Right atrium auricular region (tissue), 2 donors: ENCODE results near the gene SPANXA2. TPM values are rescaled to one million over a fixed set of nuclear protein-coding genes. Genes with fewer than 3 reads are reported as not detected.
"Not testable (repeated sequence)": the region's sequence is repeated elsewhere in the genome, so short reads cannot be mapped to it uniquely, and the experiment has no call there.

Experiments used
- DNase-seq: peaks from one replicate; pipeline ENCODE4 v3.0.0-alpha.2; 2019; ENCODE audit warnings: low spot score
- H3K27ac ChIP-seq, 2 donors: fragments of 200-600 bp; sonication (generic); 1 replicate in 1 of 2; 2 replicates in 1 of 2; pipeline ENCODE4 v1.5.1; 2016 to 2019
- H3K27me3 ChIP-seq, 2 donors: fragments of 200-600 bp; sonication (generic); one replicate each; pipeline versions ENCODE4 v1.5.1 to v1.6.0; 2017 to 2019
- H3K36me3 ChIP-seq: fragments of 200-600 bp; sonication (generic); one replicate; pipeline ENCODE4 v1.5.1; 2016
- H3K4me1 ChIP-seq, 2 donors: fragments of 200-600 bp; sonication (generic); one replicate each; pipeline versions ENCODE4 v1.5.1 to v1.6.0; 2017 to 2019
- H3K4me3 ChIP-seq, 2 donors: fragments of 200-600 bp; sonication (generic); 1 replicate in 1 of 2; 2 replicates in 1 of 2; pipeline ENCODE4 v1.5.1; 2017 to 2019; ENCODE audit warnings: mild to moderate bottlenecking in 1 of 2, moderate library complexity in 1 of 2
- H3K9me3 ChIP-seq, 2 donors: fragments of 200-600 bp; sonication (generic); one replicate each; pipeline ENCODE4 v1.5.1; 2019
- CTCF ChIP-seq, 2 donors: fragments of 200-600 bp; sonication (generic); IDR thresholded peaks; one replicate each; pipeline ENCODE4 v1.5.1; 2019; ENCODE audit warnings: antibody characterized with exemption in 2 of 2
- total RNA-seq, 2 donors: library from RNA; depleted of rRNA; stranded (reverse); fragments of >200 nt; gene quantifications; one replicate each; pipeline ENCODE4 v1.1.0, GENCODE V29; 2016

SPANXA2 gene
- total RNA-seq, result not detected

- H3K4me1 ChIP-seq, H3K9me3 ChIP-seq, H3K27me3 ChIP-seq, H3K4me3 ChIP-seq, H3K36me3 ChIP-seq, H3K27ac ChIP-seq, DNase-seq: not testable (repeated sequence)
Observed at GRCh38 chrX:141589408-141589807, at the start of gene SPANXA2. Gene SPANXA2 (plus strand): TSS chrX:141589708. CDS start chrX:141589768, 60 bp downstream.

GRCh38 chrX:141542551-141542950 lies 47.0 kb upstream of the SPANXA2 start:
- not testable (repeated sequence) for H3K27ac ChIP-seq, H3K4me1 ChIP-seq, H3K27me3 ChIP-seq, H3K9me3 ChIP-seq, H3K4me3 ChIP-seq, DNase-seq, H3K36me3 ChIP-seq

- H3K27ac ChIP-seq, H3K4me3 ChIP-seq, H3K4me1 ChIP-seq, DNase-seq, H3K36me3 ChIP-seq, H3K27me3 ChIP-seq, H3K9me3 ChIP-seq: not testable (repeated sequence)
Observed at GRCh38 chrX:141584638-141585037, 4.9 kb upstream of the SPANXA2 start, which contains the start of gene SPANXA1. Gene SPANXA1 (minus strand): TSS chrX:141584738. CDS start chrX:141584678, 60 bp downstream.

- no peaks in the 10 kb centered on the region for H3K9me3 ChIP-seq
- no peaks in the 10 kb centered on the region for H3K27me3 ChIP-seq
- no peaks in the 10 kb centered on the region for H3K4me1 ChIP-seq
- H3K27ac ChIP-seq, result no peak overlapping the region
- no peak for DNase-seq
- TF ChIP-seq CTCF (IDR thresholded peaks at IDR 0.05), result no peak
- no peak overlapping the region for H3K4me3 ChIP-seq
- no peaks in the 10 kb centered on the region for H3K36me3 ChIP-seq
Observed at GRCh38 chrX:141609111-141609510, 19.6 kb downstream of the SPANXA2 start.

GRCh38 chrX:141619336-141619735 lies 29.8 kb downstream of the SPANXA2 start:
- Histone ChIP-seq H3K9me3 (no peaks in the 10 kb centered on the region), H3K27me3 (no peaks in the 10 kb centered on the region)
- DNase-seq, result no peak

GRCh38 chrX:141632124-141632523 lies 42.6 kb downstream of the SPANXA2 start:
- no peaks in the 10 kb centered on the region for H3K27me3 ChIP-seq
- H3K4me1 ChIP-seq, result no peaks in the 10 kb centered on the region
- no peak overlapping the region for H3K27ac ChIP-seq
- DNase-seq, result no peak
- H3K9me3 ChIP-seq, result peaks cover 0 to 2% of the 10 kb centered on the region in 2 donors
- H3K36me3 ChIP-seq, result no peaks in the 10 kb centered on the region
- no peak overlapping the region for H3K4me3 ChIP-seq
- TF ChIP-seq CTCF (IDR thresholded peaks at IDR 0.05), result no peak

More at GRCh38 chrX:141619336-141619735, 29.8 kb downstream of the SPANXA2 start:
- Histone ChIP-seq H3K4me1 (no peaks in the 10 kb centered on the region), H3K36me3 (no peaks in the 10 kb centered on the region), H3K27ac (no peak overlapping the region), H3K4me3 (no peak overlapping the region)
- TF ChIP-seq CTCF (IDR thresholded peaks at IDR 0.05), result no peak

GRCh38 chrX:141638550-141638949 lies 49.0 kb downstream of the SPANXA2 start:
- no peak for TF ChIP-seq CTCF (IDR thresholded peaks at IDR 0.05)
- no peak for DNase-seq
- no peak overlapping the region for H3K27ac ChIP-seq
- H3K4me1 ChIP-seq, result no peaks in the 10 kb centered on the region
- H3K27me3 ChIP-seq, result no peaks in the 10 kb centered on the region
- peaks cover 0 to 6% of the 10 kb centered on the region in 2 donors for H3K9me3 ChIP-seq
- no peak overlapping the region for H3K4me3 ChIP-seq
- no peaks in the 10 kb centered on the region for H3K36me3 ChIP-seq

Other genes starting within 250 kb of the SPANXA2 start
- not detected for gene SPANXA1, start 5.0 kb upstream of the SPANXA2 start, total RNA-seq
- not detected for gene SPANXD, start 109.0 kb downstream of the SPANXA2 start, total RNA-seq
- not detected for gene MAGEC3, start 248.6 kb downstream of the SPANXA2 start, total RNA-seq